Left ventricle myocardium inferior (tissue), 1 donor: ENCODE results near the gene PKP1. TPM values are rescaled to one million over a fixed set of nuclear protein-coding genes. Genes with fewer than 3 reads are reported as not detected.

Experiments used
- DNase-seq: peaks from one replicate; pipeline ENCODE4 v3.0.0-alpha.2; 2020
- H3K27ac ChIP-seq: fragments of 200-600 bp; replicated peaks from 2 replicates; pipeline ENCODE4 v1.8.0; 2021
- H3K27me3 ChIP-seq: fragments of 200-600 bp; 2 replicates; pipeline ENCODE4 v1.8.0; 2021; ENCODE audit warnings: low read depth
- H3K36me3 ChIP-seq: fragments of 200-600 bp; 2 replicates; pipeline ENCODE4 v1.8.0; 2021
- H3K4me1 ChIP-seq: fragments of 200-600 bp; 2 replicates; pipeline ENCODE4 v1.8.0; 2021
- H3K4me3 ChIP-seq: fragments of 200-600 bp; 2 replicates; pipeline ENCODE4 v1.8.0; 2021; ENCODE audit warnings: mild to moderate bottlenecking, moderate library complexity
- H3K9me3 ChIP-seq: fragments of 200-600 bp; replicated peaks from 2 replicates; pipeline ENCODE4 v1.8.0; 2021
- CTCF ChIP-seq: fragments of 200-600 bp; IDR thresholded peaks from 2 replicates; pipeline ENCODE4 v1.8.0; 2021; ENCODE audit warnings: antibody characterized with exemption, mild to moderate bottlenecking, borderline replicate concordance
- intact Hi-C: fragments of 100-400 bp; cut with micrococcal nuclease; formaldehyde crosslinking; loops from one replicate; pipeline ENCODE4 v1.11.0; 2022
- total RNA-seq: library from RNA; stranded (reverse); fragmentation: NEBNext Ultra II Directional; extraction: Animal tissue kit (Norgen Biotek cat#: 25700); gene quantifications from one replicate; pipeline ENCODE4 v1.2.1, GENCODE V29; 2021
- donor health status: DM: no; HTN: yes; CAD: no; lungs with severe emphysema.

PKP1 gene
- total RNA-seq, 1 donor from 2014 or later = 0.38 TPM

- Histone ChIP-seq H3K4me3 (no peak overlapping the region), H3K9me3 (no peaks in the 10 kb centered on the region), H3K36me3 (peaks cover 52% of the 10 kb centered on the region), H3K27ac (peak overlapping the region; percentile 61), H3K4me1 (peaks cover 27% of the 10 kb centered on the region), H3K27me3 (no peaks in the 10 kb centered on the region)
- TF ChIP-seq CTCF = no peak
- DNase-seq = peak; percentile 14
- intact Hi-C loops = no loop called here
These were observed 75.9 kb downstream of the PKP1 start for GRCh38 chr1:201359031-201359872.

GRCh38 chr1:201359873-201360210 is 76.5 kb downstream of the PKP1 start:
- Histone ChIP-seq H3K4me1 (peaks cover 28% of the 10 kb centered on the region), H3K27me3 (no peaks in the 10 kb centered on the region), H3K4me3 (no peak overlapping the region), H3K36me3 (peaks cover 58% of the 10 kb centered on the region), H3K9me3 (no peaks in the 10 kb centered on the region), H3K27ac (peak overlapping the region; percentile 61)
- intact Hi-C loops = loop anchor here (5.0 kb wide), 1 partner anchor 103 kb away; no protein-coding TSS in a partner anchor
- TF ChIP-seq CTCF = no peak
- peak; percentile 9 for DNase-seq

GRCh38 chr1:201360486-201360885 is 77.2 kb downstream of the PKP1 start:
- intact Hi-C loops = loop anchor here (5.0 kb wide), 1 partner anchor 103 kb away; no protein-coding TSS in a partner anchor
- Histone ChIP-seq H3K27me3 (no peaks in the 10 kb centered on the region), H3K4me3 (no peak overlapping the region), H3K9me3 (no peaks in the 10 kb centered on the region), H3K36me3 (peaks cover 63% of the 10 kb centered on the region), H3K4me1 (peaks cover 30% of the 10 kb centered on the region), H3K27ac (peak overlapping the region; percentile 61)
- no peak for TF ChIP-seq CTCF
- peak; percentile 10 for DNase-seq

GRCh38 chr1:201360901-201361651 is 77.8 kb downstream of the PKP1 start:
- no peak overlapping the region for H3K4me3 ChIP-seq
- peak overlapping the region; percentile 60 for H3K27ac ChIP-seq
- TF ChIP-seq CTCF = no peak
- intact Hi-C loops = loop anchor here (5.0 kb wide), 1 partner anchor 104 kb away; no protein-coding TSS in a partner anchor
- H3K9me3 ChIP-seq = no peaks in the 10 kb centered on the region
- no peaks in the 10 kb centered on the region for H3K27me3 ChIP-seq
- H3K4me1 ChIP-seq = peaks cover 30% of the 10 kb centered on the region
- H3K36me3 ChIP-seq = peaks cover 69% of the 10 kb centered on the region
- DNase-seq = peak; percentile 15

- Histone ChIP-seq H3K4me3 (no peak overlapping the region), H3K36me3 (peaks cover 76% of the 10 kb centered on the region), H3K9me3 (no peaks in the 10 kb centered on the region), H3K27ac (peak overlapping the region; percentile 60), H3K4me1 (peaks cover 30% of the 10 kb centered on the region), H3K27me3 (no peaks in the 10 kb centered on the region)
- TF ChIP-seq CTCF = peak; percentile 78
- intact Hi-C loops = loop anchor here (5.0 kb wide), 1 partner anchor 105 kb away; no protein-coding TSS in a partner anchor
- DNase-seq = peak; percentile 19
These were observed 78.6 kb downstream of the PKP1 start for GRCh38 chr1:201361652-201362504.
